NT2/D1 (cell line): Measurements from ENCODE around the gene NPHP3.

ENCODE experiments used
- DNase-seq: peaks from one replicate; pipeline ENCODE4 v3.0.0-alpha.2; 2011; ENCODE audit warnings: low read depth, low spot score
- H3K27me3 ChIP-seq: 2 replicates; pipeline ENCODE4 v1.6.0; 2011; ENCODE audit warnings: mild to moderate bottlenecking; ENCODE audit not compliant: insufficient read length, insufficient read depth
- H3K36me3 ChIP-seq: 2 replicates; pipeline ENCODE4 v1.6.1; 2011; ENCODE audit warnings: mild to moderate bottlenecking, low read length, mixed read lengths; ENCODE audit not compliant: insufficient read depth, insufficient read length
- H3K4me1 ChIP-seq: 2 replicates; pipeline ENCODE4 v1.5.1; 2011; ENCODE audit not compliant: insufficient read depth, insufficient read length
- H3K4me3 ChIP-seq: 2 replicates; pipeline ENCODE4 v1.5.1; 2011; ENCODE audit warnings: low read depth; ENCODE audit not compliant: insufficient read length
- H3K9ac ChIP-seq: 2 replicates; pipeline ENCODE4 v1.6.0; 2011; ENCODE audit warnings: low read depth; ENCODE audit not compliant: insufficient read length
- H3K9me3 ChIP-seq: 2 replicates; pipeline ENCODE4 v1.5.1; 2011; ENCODE audit warnings: mild to moderate bottlenecking, low read length; ENCODE audit not compliant: insufficient read depth
- SUZ12 ChIP-seq: IDR thresholded peaks from 2 replicates; pipeline ENCODE4 v1.6.1; 2011; ENCODE audit not compliant: insufficient read length, insufficient read depth; ENCODE audit errors: extremely low read depth
- YY1 ChIP-seq: IDR thresholded peaks from 2 replicates; pipeline ENCODE4 v1.6.1; 2011; ENCODE audit not compliant: insufficient read length, insufficient read depth
- ZNF274 ChIP-seq: IDR thresholded peaks from 2 replicates; pipeline ENCODE4 v1.6.1; 2011; ENCODE audit warnings: mild to moderate bottlenecking, low read depth, low read length

Gene NPHP3

GRCh38 chr3:132654721-132655120 is 67.5 kb downstream of the NPHP3 start:
- no peak for DNase-seq
- TF ChIP-seq YY1 (no peak), SUZ12 (no peak), ZNF274 (no peak)
- no peaks in the 10 kb centered on the region for H3K27me3 ChIP-seq
- no peaks in the 10 kb centered on the region for H3K9me3 ChIP-seq
- no peaks in the 10 kb centered on the region for H3K4me1 ChIP-seq
- peaks cover 4% of the 10 kb centered on the region for H3K36me3 ChIP-seq
- H3K4me3 ChIP-seq = no peak overlapping the region
- no peak overlapping the region for H3K9ac ChIP-seq

- no peak for DNase-seq
- H3K27me3 ChIP-seq = no peaks in the 10 kb centered on the region
- H3K9me3 ChIP-seq = no peaks in the 10 kb centered on the region
- no peak overlapping the region for H3K9ac ChIP-seq
- TF ChIP-seq SUZ12 (no peak), ZNF274 (no peak), YY1 (no peak)
- no peak overlapping the region for H3K4me3 ChIP-seq
- peaks cover 4% of the 10 kb centered on the region for H3K36me3 ChIP-seq
- no peaks in the 10 kb centered on the region for H3K4me1 ChIP-seq
These were observed 68.0 kb downstream of the NPHP3 start for GRCh38 chr3:132654190-132654589.

- DNase-seq = no peak
- TF ChIP-seq SUZ12 (no peak), YY1 (no peak), ZNF274 (no peak)
- Histone ChIP-seq H3K27me3 (no peaks in the 10 kb centered on the region), H3K36me3 (peaks cover 4% of the 10 kb centered on the region), H3K9ac (no peak overlapping the region), H3K9me3 (no peaks in the 10 kb centered on the region), H3K4me3 (no peak overlapping the region), H3K4me1 (no peaks in the 10 kb centered on the region)
These were observed 69.5 kb downstream of the NPHP3 start for GRCh38 chr3:132652640-132653270.

- Histone ChIP-seq H3K36me3 (peaks cover 4% of the 10 kb centered on the region), H3K4me1 (no peaks in the 10 kb centered on the region), H3K4me3 (no peak overlapping the region), H3K27me3 (no peaks in the 10 kb centered on the region), H3K9me3 (no peaks in the 10 kb centered on the region), H3K9ac (no peak overlapping the region)
- TF ChIP-seq ZNF274 (no peak), YY1 (no peak), SUZ12 (no peak)
- no peak for DNase-seq
These were observed 72.1 kb downstream of the NPHP3 start for GRCh38 chr3:132650153-132650552.

- H3K4me3 ChIP-seq = no peak overlapping the region
These were observed 77.2 kb downstream of the NPHP3 start for GRCh38 chr3:132645058-132645457.

GRCh38 chr3:132643366-132643765 is 78.8 kb downstream of the NPHP3 start:
- H3K9me3 ChIP-seq = no peaks in the 10 kb centered on the region
- no peak for DNase-seq
- H3K9ac ChIP-seq = no peak overlapping the region
- no peak overlapping the region for H3K4me3 ChIP-seq
- no peaks in the 10 kb centered on the region for H3K4me1 ChIP-seq
- no peaks in the 10 kb centered on the region for H3K27me3 ChIP-seq
- TF ChIP-seq ZNF274 = no peak
- no peak for TF ChIP-seq SUZ12
- no peak for TF ChIP-seq YY1
- peaks cover 8% of the 10 kb centered on the region for H3K36me3 ChIP-seq

More at GRCh38 chr3:132645058-132645457, 77.2 kb downstream of the NPHP3 start:
- TF ChIP-seq ZNF274 (no peak), SUZ12 (no peak), YY1 (no peak)
- no peak overlapping the region for H3K9ac ChIP-seq
- no peaks in the 10 kb centered on the region for H3K9me3 ChIP-seq
- peaks cover 2% of the 10 kb centered on the region for H3K36me3 ChIP-seq
- H3K4me1 ChIP-seq = no peaks in the 10 kb centered on the region
- DNase-seq = no peak
- H3K27me3 ChIP-seq = no peaks in the 10 kb centered on the region

- no peak for DNase-seq
- no peaks in the 10 kb centered on the region for H3K9me3 ChIP-seq
- peaks cover 12% of the 10 kb centered on the region for H3K36me3 ChIP-seq
- TF ChIP-seq SUZ12 (no peak), YY1 (no peak), ZNF274 (no peak)
- no peak overlapping the region for H3K9ac ChIP-seq
- no peak overlapping the region for H3K4me3 ChIP-seq
- no peaks in the 10 kb centered on the region for H3K27me3 ChIP-seq
- H3K4me1 ChIP-seq = no peaks in the 10 kb centered on the region
These were observed 79.7 kb downstream of the NPHP3 start for GRCh38 chr3:132642539-132642847.
